ENCODE data around the gene PRR35.

GRCh38 chr16:610513-611381 is 50.6 kb downstream of the PRR35 start:
- peak; percentile 68 to 88 (median 78) for TF ChIP-seq CTCF (IDR thresholded peaks at IDR 0.05)
- no peak for TF ChIP-seq POLR2A (IDR thresholded peaks at IDR 0.05)
